Measurements from ENCODE around the gene IL21R. TPM values are rescaled to one million over a fixed set of nuclear protein-coding genes. Genes with fewer than 3 reads are reported as not detected.

Gene IL21R
- total RNA-seq, 2 experiments from 2014 or later = 44.4 to 45.6 TPM

DNA sequence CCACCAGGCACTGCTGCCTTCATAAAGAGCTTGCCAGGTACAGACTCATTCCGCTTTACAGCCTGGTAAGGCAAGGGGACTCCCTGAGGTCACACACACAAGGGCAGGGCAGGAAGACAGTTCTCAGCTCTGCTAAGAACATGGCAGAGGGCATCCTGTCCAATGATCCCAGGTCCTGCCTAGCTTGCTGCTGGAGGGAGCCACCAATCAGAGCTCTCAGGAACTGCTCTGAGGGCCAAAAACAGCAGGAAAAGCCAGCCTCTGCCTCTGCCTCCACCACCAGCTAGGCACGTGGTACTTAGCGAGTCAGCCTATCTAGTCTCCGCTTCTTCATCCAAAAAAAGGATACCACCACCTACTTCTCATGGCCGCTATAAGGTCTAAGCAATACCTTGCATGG is 81.7 kb downstream of the IL21R start:
- H3K4me3 Mint-ChIP-seq = no peak overlapping the region
- H3K9me3 Mint-ChIP-seq = no peaks in the 10 kb centered on the region
- H3K27me3 Mint-ChIP-seq = no peaks in the 10 kb centered on the region
- no peaks in the 10 kb centered on the region for H3K4me1 Mint-ChIP-seq
- H3K27ac Mint-ChIP-seq = peak overlapping the region; percentile 39
- POLR2A ChIA-PET = no interaction called here
- peaks cover 43% of the 10 kb centered on the region for H3K36me3 Mint-ChIP-seq (ENCODE audit: low read depth)
- CTCF ChIA-PET = no interaction called here
- no peak for DNase-seq

DNA sequence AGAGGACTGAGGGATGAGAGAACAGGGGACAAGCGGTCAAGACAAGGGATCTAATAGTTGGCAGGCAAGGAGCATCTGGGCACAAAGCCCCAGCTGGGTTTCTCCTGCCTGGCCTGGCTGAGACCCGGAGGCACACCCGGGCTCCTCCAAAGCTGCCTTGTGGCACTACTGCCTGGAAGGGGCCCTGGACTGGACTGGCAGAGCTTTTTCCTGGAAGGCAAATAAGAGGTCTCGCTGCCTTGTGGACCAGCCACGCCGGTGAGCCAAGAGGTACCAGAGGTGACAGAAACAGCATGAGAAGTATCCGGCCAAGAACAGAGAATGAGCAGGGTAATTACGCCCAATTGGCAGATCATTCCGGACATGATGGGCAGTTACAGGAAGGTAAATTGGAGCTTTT is 83.2 kb downstream of the IL21R start:
- ChIA-PET POLR2A (no interaction called here), CTCF (interaction anchor here (0.9 kb wide), 1 partner anchor 20 kb away, joined by 3 read pairs; no protein-coding TSS in a partner anchor)
- H3K27me3 Mint-ChIP-seq = no peaks in the 10 kb centered on the region
- no peak for DNase-seq
- H3K4me3 Mint-ChIP-seq = no peak overlapping the region
- no peak overlapping the region for H3K27ac Mint-ChIP-seq
- H3K9me3 Mint-ChIP-seq = no peaks in the 10 kb centered on the region
- H3K36me3 Mint-ChIP-seq (ENCODE audit: low read depth) = peaks cover 44% of the 10 kb centered on the region
- no peaks in the 10 kb centered on the region for H3K4me1 Mint-ChIP-seq

DNA sequence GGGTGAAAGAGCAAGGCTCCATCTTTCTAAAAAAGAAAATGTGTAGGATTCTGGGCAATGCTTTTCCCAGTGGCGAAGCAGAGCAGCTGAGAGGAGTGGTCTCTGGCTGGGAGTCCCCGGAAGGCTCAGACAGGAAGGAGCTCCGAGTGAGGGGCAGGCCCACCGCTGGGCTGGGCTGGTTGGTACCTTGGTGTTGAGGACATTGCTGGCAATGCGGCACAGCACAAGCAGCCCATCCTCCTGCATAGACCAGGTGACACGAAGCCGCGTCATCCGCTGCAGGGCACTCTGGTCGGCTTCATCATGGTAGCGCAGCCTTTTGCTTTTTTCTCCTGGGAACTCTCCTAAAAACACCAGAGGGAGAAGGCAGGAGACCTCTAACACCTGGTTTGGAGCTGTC is 83.8 kb downstream of the IL21R start:
- Mint-ChIP-seq H3K9me3 (no peaks in the 10 kb centered on the region), H3K4me3 (no peak overlapping the region), H3K4me1 (no peaks in the 10 kb centered on the region), H3K27ac (no peak overlapping the region), H3K27me3 (no peaks in the 10 kb centered on the region), H3K36me3 (ENCODE audit: low read depth) (peaks cover 41% of the 10 kb centered on the region)
- ChIA-PET POLR2A (no interaction called here), CTCF (interaction anchor here (0.9 kb wide), 1 partner anchor 20 kb away, joined by 3 read pairs; no protein-coding TSS in a partner anchor)
- no peak for DNase-seq

GRCh38 chr16:27486344-27486743 is 84.4 kb downstream of the IL21R start:
- Mint-ChIP-seq H3K4me3 (no peak overlapping the region), H3K27ac (no peak overlapping the region), H3K9me3 (no peaks in the 10 kb centered on the region), H3K36me3 (ENCODE audit: low read depth) (peaks cover 40% of the 10 kb centered on the region), H3K27me3 (no peaks in the 10 kb centered on the region), H3K4me1 (no peaks in the 10 kb centered on the region)
- DNase-seq = no peak
- ChIA-PET CTCF (no interaction called here), POLR2A (no interaction called here)

- Mint-ChIP-seq H3K27me3 (no peaks in the 10 kb centered on the region), H3K9me3 (no peaks in the 10 kb centered on the region), H3K4me3 (no peak overlapping the region), H3K4me1 (no peaks in the 10 kb centered on the region), H3K36me3 (ENCODE audit: low read depth) (peaks cover 37% of the 10 kb centered on the region), H3K27ac (no peak overlapping the region)
- ChIA-PET CTCF (no interaction called here), POLR2A (no interaction called here)
- no peak for DNase-seq
These were observed 84.8 kb downstream of the IL21R start for GRCh38 chr16:27486760-27487159.

DNA sequence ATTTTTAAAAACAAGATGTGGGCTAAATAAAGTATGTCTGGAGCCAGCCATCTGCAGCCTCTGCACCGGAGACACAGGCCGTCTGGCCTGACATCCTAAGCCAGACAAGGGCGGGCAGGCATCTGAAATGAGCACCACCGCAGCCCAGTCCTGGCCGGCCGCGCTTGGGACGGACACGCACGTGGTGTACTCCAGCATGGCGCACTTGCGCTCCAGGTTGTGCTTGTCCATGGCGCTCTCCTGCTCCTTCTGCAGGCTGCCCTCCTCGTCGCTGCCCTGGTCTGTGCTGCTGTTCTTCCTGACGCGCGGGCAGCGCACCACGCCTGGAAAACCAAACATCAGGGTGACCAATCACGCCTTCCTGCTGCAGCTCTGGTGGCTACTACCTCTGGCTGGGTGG is 87.4 kb downstream of the IL21R start:
- CTCF ChIA-PET = no interaction called here
- H3K36me3 Mint-ChIP-seq (ENCODE audit: low read depth) = peaks cover 31% of the 10 kb centered on the region
- no peak overlapping the region for H3K27ac Mint-ChIP-seq
- no peaks in the 10 kb centered on the region for H3K4me1 Mint-ChIP-seq
- no peak overlapping the region for H3K4me3 Mint-ChIP-seq
- no peaks in the 10 kb centered on the region for H3K27me3 Mint-ChIP-seq
- no peaks in the 10 kb centered on the region for H3K9me3 Mint-ChIP-seq
- POLR2A ChIA-PET = no interaction called here
- DNase-seq = no peak

DNA sequence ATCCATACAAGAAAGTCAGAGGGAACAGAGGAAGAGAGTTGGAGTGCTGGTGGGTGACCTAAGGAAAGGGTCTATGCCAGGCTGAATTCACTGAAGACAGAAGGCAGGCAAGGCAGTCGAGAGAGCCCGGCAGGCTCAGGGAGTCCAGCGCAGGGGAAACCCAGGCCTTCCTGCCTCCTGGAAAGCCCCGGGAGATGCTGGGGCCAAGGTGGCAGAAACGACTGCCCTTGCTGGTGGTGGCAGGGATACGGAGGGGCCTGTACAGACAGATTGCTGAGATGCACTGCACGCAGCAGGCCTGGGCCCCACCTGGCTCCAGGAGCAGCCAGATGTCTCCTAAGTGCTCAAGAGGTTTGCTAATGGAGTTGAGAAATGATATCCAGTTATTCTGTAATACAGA is 87.9 kb downstream of the IL21R start:
- Mint-ChIP-seq H3K36me3 (ENCODE audit: low read depth) (peaks cover 29% of the 10 kb centered on the region), H3K27ac (no peak overlapping the region), H3K9me3 (no peaks in the 10 kb centered on the region), H3K4me3 (no peak overlapping the region), H3K27me3 (no peaks in the 10 kb centered on the region), H3K4me1 (no peaks in the 10 kb centered on the region)
- no peak for DNase-seq
- ChIA-PET POLR2A (no interaction called here), CTCF (no interaction called here)

GRCh38 chr16:27491894-27492587 is 90.1 kb downstream of the IL21R start:
- Mint-ChIP-seq H3K4me1 (no peaks in the 10 kb centered on the region), H3K27ac (no peak overlapping the region), H3K9me3 (no peaks in the 10 kb centered on the region), H3K27me3 (no peaks in the 10 kb centered on the region), H3K36me3 (ENCODE audit: low read depth) (peaks cover 18% of the 10 kb centered on the region), H3K4me3 (no peak overlapping the region)
- ChIA-PET POLR2A (no interaction called here), CTCF (interaction anchor here (0.5 kb wide), 1 partner anchor 175 kb away, joined by 3 read pairs; no protein-coding TSS in a partner anchor)
- no peak for DNase-seq

- Mint-ChIP-seq H3K27ac (no peak overlapping the region), H3K9me3 (no peaks in the 10 kb centered on the region), H3K36me3 (ENCODE audit: low read depth) (peaks cover 18% of the 10 kb centered on the region), H3K4me3 (no peak overlapping the region), H3K4me1 (no peaks in the 10 kb centered on the region), H3K27me3 (no peaks in the 10 kb centered on the region)
- POLR2A ChIA-PET = no interaction called here
- CTCF ChIA-PET = no interaction called here
- DNase-seq = no peak
These were observed 90.6 kb downstream of the IL21R start for GRCh38 chr16:27492588-27492979.

- ChIA-PET POLR2A (no interaction called here), CTCF (no interaction called here)
- H3K36me3 Mint-ChIP-seq (ENCODE audit: low read depth) = peaks cover 18% of the 10 kb centered on the region
- no peak overlapping the region for H3K27ac Mint-ChIP-seq
- no peaks in the 10 kb centered on the region for H3K27me3 Mint-ChIP-seq
- H3K4me1 Mint-ChIP-seq = no peaks in the 10 kb centered on the region
- H3K9me3 Mint-ChIP-seq = no peaks in the 10 kb centered on the region
- no peak for DNase-seq
- H3K4me3 Mint-ChIP-seq = no peak overlapping the region
These were observed 93.2 kb downstream of the IL21R start for GRCh38 chr16:27495191-27495590.

DNA sequence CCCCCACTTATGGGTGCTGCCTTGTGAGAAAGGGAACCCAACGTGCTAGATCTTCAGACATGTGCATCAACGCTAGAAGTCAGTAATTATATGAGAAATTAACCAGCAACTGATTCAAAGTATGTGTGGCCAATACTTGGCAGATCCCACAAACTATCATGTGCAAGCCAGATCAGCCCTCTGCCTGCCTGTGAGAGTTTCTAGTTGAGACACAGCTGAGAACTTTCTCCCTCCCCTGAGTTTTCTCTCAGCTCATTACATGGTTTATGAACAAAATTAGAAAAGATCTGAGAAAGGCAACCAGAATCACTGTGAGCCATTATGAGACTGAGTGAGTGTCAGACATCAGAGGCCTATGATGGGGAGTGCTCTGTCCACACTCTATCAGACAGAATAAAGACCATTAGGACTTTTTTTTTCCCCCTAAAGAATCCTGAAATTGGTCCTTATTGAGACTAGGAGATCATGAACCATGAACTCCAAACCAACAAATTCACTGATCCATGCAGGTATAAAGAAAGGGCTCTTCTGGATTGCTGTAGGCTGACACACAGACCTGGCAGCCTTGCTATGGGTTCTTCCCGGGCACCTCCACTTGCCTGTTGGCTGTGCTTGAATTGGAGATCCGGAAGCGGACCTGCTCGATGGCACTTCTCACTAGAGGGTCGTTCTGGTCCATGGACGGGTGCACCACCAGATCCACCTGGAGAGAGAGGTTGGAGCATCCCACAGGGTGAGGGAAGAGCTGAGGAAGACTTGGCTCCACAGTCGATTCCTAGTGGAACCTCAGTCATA is 96.3 kb downstream of the IL21R start:
- DNase-seq = no peak
- CTCF ChIA-PET = interaction anchor here (2.6 kb wide), 1 partner anchor 17 kb away, joined by 5 read pairs; no protein-coding TSS in a partner anchor
- Mint-ChIP-seq H3K4me1 (no peaks in the 10 kb centered on the region), H3K36me3 (ENCODE audit: low read depth) (peaks cover 31% of the 10 kb centered on the region), H3K9me3 (no peaks in the 10 kb centered on the region), H3K4me3 (no peak overlapping the region), H3K27ac (no peak overlapping the region), H3K27me3 (no peaks in the 10 kb centered on the region)
- POLR2A ChIA-PET = no interaction called here

DNA sequence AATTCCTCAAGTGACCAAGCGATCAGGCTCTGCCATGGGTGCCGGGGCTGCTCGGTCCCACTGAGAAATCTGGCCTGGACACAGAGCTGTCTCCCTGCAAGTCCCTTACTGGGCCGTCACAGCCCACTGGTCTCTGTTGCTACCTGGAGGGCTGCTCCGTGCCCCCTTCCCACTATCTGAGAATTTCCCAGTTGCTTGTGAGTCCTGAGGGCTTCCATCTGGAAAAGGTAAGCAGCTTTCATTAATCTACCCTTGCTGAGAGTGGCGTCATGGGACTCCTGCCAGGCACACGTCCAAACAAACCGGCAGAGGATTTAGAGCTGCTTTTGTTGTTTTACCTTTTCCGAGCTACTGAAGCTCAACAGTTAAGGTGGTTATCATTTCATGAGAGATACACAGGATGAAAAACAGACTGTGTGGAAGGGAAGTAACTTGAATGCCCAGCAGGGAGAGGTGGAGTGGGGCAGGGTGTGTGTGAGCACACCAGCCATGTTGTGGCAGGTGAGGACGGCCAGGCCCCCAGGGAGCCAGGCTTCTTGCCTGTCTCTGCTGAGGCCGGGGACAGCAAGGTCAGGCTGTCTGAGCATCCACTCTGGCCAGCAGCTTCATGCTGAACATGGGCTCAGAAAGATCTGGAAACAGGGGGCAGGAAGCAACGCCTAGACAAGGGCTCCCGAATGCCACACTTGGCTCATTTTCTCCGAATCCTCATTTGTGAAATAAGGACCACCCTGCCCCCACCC is 97.1 kb downstream of the IL21R start:
- no peak overlapping the region for H3K4me3 Mint-ChIP-seq
- H3K4me1 Mint-ChIP-seq = no peaks in the 10 kb centered on the region
- no peaks in the 10 kb centered on the region for H3K9me3 Mint-ChIP-seq
- H3K36me3 Mint-ChIP-seq (ENCODE audit: low read depth) = peaks cover 40% of the 10 kb centered on the region
- no peak for DNase-seq
- no peaks in the 10 kb centered on the region for H3K27me3 Mint-ChIP-seq
- ChIA-PET POLR2A (no interaction called here), CTCF (interaction anchor here (2.6 kb wide), 1 partner anchor 17 kb away, joined by 5 read pairs; no protein-coding TSS in a partner anchor)
- H3K27ac Mint-ChIP-seq = no peak overlapping the region

DNA sequence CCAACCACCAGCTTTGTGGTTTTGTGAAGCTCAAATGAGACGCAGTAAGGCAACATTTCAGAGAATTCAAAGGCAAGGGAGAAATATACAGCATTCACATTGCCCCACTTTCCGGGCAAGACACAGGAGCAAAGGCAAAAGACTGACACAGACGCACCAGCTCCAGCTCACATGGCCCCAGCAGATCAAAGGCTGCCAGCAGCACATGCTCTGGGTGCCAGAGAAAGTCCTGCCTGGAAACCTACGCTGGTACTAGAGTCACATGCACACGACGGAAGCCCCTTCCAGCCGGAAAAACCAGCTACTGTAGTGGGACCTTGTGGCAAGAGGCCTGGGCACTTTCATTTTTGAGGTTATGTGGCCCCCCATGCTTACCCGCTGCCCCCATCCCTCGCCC is 97.7 kb downstream of the IL21R start:
- H3K9me3 Mint-ChIP-seq = no peaks in the 10 kb centered on the region
- H3K36me3 Mint-ChIP-seq (ENCODE audit: low read depth) = peaks cover 43% of the 10 kb centered on the region
- CTCF ChIA-PET = interaction anchor here (2.6 kb wide), 1 partner anchor 16 kb away, joined by 5 read pairs; no protein-coding TSS in a partner anchor
- POLR2A ChIA-PET = no interaction called here
- H3K27ac Mint-ChIP-seq = no peak overlapping the region
- no peak for DNase-seq
- no peak overlapping the region for H3K4me3 Mint-ChIP-seq
- H3K4me1 Mint-ChIP-seq = no peaks in the 10 kb centered on the region
- H3K27me3 Mint-ChIP-seq = no peaks in the 10 kb centered on the region

Measured in activated CD4-positive, alpha-beta T cell treated with anti-CD3 and anti-CD28 coated beads, Interleukin-2, amount 10 ng/mL, durations not matched to agents 7 days and 5 days (primary cell).